Right lung (tissue), 10 donors: ENCODE data around the gene PLXDC2. TPM values are rescaled to one million over a fixed set of nuclear protein-coding genes. Genes with fewer than 3 reads are reported as not detected.
"Not testable (repeated sequence)": the region's sequence is repeated elsewhere in the genome, so short reads cannot be mapped to it uniquely, and the experiment has no call there.

ENCODE experiments used
- DNase-seq, 2 donors: peaks; one replicate each; pipeline ENCODE4 v3.0.0-alpha.2; 2013
- long read RNA-seq, 8 donors: transcript quantifications; one replicate each; lab custom pipeline, GENCODE V29; 2026
- polyA plus RNA-seq, 5 donors: library from polyadenylated mRNA; unstranded; fragments of 120-200 nt; gene quantifications; one replicate each; pipeline versions ENCODE4 v1.2.1 to v1.2.3, GENCODE V29; 2013; ENCODE audit warnings: inconsistent platforms in 1 of 5, low replicate concordance in 1 of 5; ENCODE audit not compliant: insufficient read length in 5 of 5, insufficient read depth in 1 of 5

The PLXDC2 gene
- 100 to 1,000 TPM in 3 of 5 donors, 10 to 100 TPM in 2; 56.9 to 134 (median 120) TPM for polyA plus RNA-seq
- long read RNA-seq, donor 1, full-length matches to known transcripts, result 17 of 49 reads
- long read RNA-seq, donor 1, partial matches to known transcripts, result 32 of 49 reads
- long read RNA-seq, donor 1, other reads (novel, unspliced or antisense), result 0 of 49 reads
- long read RNA-seq, donor 2, full-length matches to known transcripts, result 8 of 15 reads
- long read RNA-seq, donor 2, partial matches to known transcripts, result 7 of 15 reads
- long read RNA-seq, donor 2, other reads (novel, unspliced or antisense), result 0 of 15 reads
- long read RNA-seq, donor 3, full-length matches to known transcripts, result 4 of 10 reads
- long read RNA-seq, donor 3, partial matches to known transcripts, result 6 of 10 reads
- long read RNA-seq, donor 3, other reads (novel, unspliced or antisense), result 0 of 10 reads
- long read RNA-seq, donor 4, full-length matches to known transcripts, result 6 of 17 reads
- long read RNA-seq, donor 4, partial matches to known transcripts, result 11 of 17 reads
- long read RNA-seq, donor 4, other reads (novel, unspliced or antisense), result 0 of 17 reads
- long read RNA-seq, donor 5, full-length matches to known transcripts, result 11 of 29 reads
- long read RNA-seq, donor 5, partial matches to known transcripts, result 18 of 29 reads
- long read RNA-seq, donor 5, other reads (novel, unspliced or antisense), result 0 of 29 reads
- long read RNA-seq, donor 6, full-length matches to known transcripts, result 17 of 17 reads
- long read RNA-seq, donor 6, partial matches to known transcripts, result 0 of 17 reads
- long read RNA-seq, donor 6, other reads (novel, unspliced or antisense), result 0 of 17 reads
- long read RNA-seq, donor 7, full-length matches to known transcripts, result 13 of 80 reads
- long read RNA-seq, donor 7, partial matches to known transcripts, result 67 of 80 reads
- long read RNA-seq, donor 7, other reads (novel, unspliced or antisense), result 0 of 80 reads
- long read RNA-seq, donor 8, full-length matches to known transcripts, result 6 of 6 reads
- long read RNA-seq, donor 8, partial matches to known transcripts, result 0 of 6 reads
- long read RNA-seq, donor 8, other reads (novel, unspliced or antisense), result 0 of 6 reads

- DNase-seq, result no peak
Measured at GRCh38 chr10:19816411-19817230, at the start of gene PLXDC2. Gene PLXDC2 (plus strand): TSS chr10:19816432.

DNA sequence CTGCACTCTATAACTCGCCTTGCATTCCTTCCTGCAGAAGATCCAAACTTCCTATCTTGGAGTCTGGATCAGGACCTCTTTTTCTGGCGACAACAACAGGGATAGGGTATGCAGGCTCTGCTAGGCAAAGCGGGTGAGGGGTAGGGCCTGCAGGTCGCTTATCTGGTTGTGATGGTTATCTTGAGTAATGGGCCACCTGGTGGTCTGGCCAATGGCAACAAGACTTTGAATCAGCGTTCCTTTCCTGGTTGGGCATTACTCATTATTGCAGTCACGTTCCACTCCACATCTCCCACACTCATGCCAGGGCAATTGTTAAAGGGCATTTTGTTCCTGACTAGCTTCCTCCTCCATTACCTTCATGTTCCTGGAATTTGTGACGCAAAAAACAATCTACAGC is 48.4 kb upstream of the PLXDC2 start:
- DNase-seq, result no peak

DNA sequence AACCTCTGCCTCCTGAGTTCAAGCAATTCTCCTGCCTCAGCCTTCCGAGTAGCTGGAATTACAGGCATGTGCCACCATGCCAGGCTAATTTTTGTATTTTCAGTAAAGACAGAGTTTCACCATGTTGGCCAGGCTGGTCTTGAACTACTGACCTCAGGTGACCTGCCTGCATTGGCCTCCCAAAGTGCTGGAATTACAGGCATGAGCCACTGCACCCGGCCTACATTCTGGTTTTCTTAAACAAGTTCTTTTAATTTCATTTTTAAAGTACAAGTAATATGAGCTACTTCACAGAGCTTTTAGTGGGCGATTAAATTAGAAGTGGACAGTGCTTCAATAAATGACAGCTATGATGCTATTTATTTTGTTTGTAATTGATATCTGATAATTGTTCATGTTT is 46.4 kb upstream of the PLXDC2 start:
- DNase-seq, result not testable (repeated sequence)

GRCh38 chr10:19772972-19773371 is 43.3 kb upstream of the PLXDC2 start:
- DNase-seq, result no peak

GRCh38 chr10:19775296-19775695 is 40.9 kb upstream of the PLXDC2 start:
- DNase-seq, result no peak

- DNase-seq, result no peak
Measured at GRCh38 chr10:19777806-19778205, 38.4 kb upstream of the PLXDC2 start.

- DNase-seq, result no peak
Measured at GRCh38 chr10:19778996-19779395, 37.2 kb upstream of the PLXDC2 start.

- DNase-seq, result no peak
Measured at GRCh38 chr10:19782430-19783089, 33.7 kb upstream of the PLXDC2 start.

DNA sequence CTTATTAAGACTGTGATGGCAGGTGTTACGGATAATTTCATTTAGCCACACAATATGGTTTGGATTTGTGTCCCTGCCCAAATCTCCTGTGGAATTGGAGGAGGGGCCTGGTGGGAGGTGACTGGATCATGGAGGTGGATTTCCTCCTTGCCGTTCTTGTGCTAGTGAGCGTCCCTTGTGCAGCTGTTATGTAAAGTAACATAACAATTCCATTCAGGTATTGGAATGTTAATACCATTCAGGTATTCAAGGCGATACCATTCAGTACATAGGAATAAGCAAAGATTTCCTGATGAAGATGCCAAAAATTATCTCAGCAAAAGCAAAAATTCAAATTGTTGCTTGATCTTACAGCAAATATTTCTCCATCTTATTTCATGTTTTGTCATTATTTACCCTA is 32.5 kb upstream of the PLXDC2 start:
- DNase-seq, result no peak

- DNase-seq, result no peak
Measured at GRCh38 chr10:19785366-19785765, 30.9 kb upstream of the PLXDC2 start.

GRCh38 chr10:19788075-19788686 is 28.1 kb upstream of the PLXDC2 start:
- no peak for DNase-seq

DNA sequence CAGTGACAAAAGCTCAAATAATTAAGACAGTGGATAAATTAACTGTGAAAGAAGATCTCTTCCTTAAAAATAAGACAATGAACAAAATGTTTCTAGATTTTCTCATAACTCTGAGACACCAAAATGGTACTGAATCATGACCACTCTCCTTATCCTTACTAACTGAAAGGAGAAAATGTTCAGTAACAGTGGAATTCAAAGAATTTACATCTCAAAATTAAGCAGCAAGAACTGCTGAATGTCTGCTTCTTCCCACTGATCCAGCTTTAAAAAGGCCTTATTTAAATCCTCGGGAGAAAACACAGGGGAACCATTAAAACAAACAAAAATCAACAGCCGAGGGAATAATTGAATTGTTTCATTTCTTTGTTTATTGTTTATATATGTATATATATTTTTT is 27.3 kb upstream of the PLXDC2 start:
- no peak for DNase-seq

DNA sequence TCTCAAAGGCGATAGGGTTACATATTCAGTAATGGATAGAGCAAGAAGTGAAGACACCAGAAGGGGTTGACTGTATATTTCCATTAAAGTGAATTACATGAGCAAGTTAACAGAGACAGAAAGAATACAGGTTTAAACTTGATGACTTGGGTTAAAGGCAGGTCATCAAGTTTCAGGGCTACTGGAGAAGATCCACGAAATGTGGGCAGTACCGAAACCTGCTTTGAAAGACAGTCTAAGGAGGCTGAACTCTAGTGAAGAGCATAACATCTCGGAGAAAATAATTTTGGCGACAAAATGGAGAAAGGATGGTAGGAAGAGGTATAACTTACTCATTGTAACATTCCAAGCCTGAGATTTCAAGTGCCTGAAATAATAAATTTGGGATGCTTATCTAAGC is 26.6 kb upstream of the PLXDC2 start:
- no peak for DNase-seq

DNA sequence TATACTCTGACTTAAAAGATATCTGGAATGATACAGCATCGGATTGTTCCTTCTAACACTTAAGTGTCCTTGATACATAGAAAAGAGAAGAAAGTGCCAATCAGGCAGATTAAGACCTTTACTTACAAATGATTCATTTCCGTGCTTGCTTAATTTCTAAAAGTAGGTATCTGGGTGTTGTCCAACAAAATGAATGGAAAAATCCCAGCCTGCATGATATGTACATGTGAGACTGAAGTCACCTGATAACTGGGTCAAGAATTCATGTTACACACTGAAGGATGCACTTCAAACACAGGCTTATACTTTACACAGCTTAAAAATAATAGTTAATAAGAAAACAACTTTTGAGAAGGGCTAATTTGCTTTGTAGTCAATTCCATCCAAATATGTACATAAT is 25.2 kb upstream of the PLXDC2 start:
- no peak for DNase-seq

GRCh38 chr10:19795684-19796083 is 20.5 kb upstream of the PLXDC2 start:
- no peak for DNase-seq

GRCh38 chr10:19800161-19800560 is 16.1 kb upstream of the PLXDC2 start:
- peak in 1 of 2 donors; percentile 35 for DNase-seq

GRCh38 chr10:19801369-19801768 is 14.9 kb upstream of the PLXDC2 start:
- DNase-seq, result no peak

DNA sequence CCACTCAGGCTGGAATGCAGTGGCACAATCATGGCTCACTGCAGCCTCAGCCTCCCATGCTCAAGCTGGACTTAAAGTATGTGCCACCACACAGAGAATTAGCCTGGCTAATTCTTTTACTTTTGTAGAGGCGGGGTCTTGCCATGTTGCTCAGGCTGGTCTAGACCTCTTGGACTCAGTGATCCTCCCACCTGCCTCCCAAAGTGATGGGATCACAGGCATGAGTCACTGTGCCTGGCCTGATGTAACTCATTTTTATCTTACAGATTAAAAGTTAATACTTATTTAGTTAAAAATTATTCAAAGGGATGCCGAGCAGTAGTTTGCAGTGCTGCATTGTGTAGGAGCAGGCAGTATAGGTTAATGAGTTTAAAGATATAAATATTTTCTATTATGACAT is 12.6 kb upstream of the PLXDC2 start:
- DNase-seq, result no peak

- no peak for DNase-seq
Measured at GRCh38 chr10:19809481-19809880, 6.8 kb upstream of the PLXDC2 start.

- no peak for DNase-seq
Measured at GRCh38 chr10:19811540-19811939, 4.7 kb upstream of the PLXDC2 start.
